ENCODE data around the gene SLC24A2.

DNA sequence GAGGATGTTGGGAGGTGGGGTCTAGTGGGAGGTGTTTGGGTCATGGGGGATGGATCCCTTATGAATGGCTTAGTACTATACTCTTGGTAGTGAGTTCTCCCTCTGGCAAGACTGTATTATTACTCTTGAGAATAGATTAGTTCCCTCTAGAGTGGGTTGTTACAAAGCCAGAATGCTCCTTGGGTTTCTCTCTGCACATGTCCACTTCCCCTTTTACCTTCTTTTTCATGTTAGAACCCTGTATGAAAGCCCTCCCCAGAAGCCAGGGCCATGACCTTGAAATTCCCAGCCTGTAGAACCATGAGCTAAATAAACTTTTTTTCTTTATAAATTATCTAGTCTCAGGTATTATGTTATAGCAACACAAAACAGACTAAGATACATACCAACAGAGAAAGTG lies 31.1 kb downstream of the SLC24A2 start:
- TF ChIP-seq, protein P1, sequence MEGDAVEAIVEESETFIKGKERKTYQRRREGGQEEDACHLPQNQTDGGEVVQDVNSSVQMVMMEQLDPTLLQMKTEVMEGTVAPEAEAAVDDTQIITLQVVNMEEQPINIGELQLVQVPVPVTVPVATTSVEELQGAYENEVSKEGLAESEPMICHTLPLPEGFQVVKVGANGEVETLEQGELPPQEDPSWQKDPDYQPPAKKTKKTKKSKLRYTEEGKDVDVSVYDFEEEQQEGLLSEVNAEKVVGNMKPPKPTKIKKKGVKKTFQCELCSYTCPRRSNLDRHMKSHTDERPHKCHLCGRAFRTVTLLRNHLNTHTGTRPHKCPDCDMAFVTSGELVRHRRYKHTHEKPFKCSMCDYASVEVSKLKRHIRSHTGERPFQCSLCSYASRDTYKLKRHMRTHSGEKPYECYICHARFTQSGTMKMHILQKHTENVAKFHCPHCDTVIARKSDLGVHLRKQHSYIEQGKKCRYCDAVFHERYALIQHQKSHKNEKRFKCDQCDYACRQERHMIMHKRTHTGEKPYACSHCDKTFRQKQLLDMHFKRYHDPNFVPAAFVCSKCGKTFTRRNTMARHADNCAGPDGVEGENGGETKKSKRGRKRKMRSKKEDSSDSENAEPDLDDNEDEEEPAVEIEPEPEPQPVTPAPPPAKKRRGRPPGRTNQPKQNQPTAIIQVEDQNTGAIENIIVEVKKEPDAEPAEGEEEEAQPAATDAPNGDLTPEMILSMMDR (IDR thresholded peaks at IDR 0.05), result no peak
- TF ChIP-seq EZH2 (IDR thresholded peaks at IDR 0.05; ENCODE audit: borderline replicate concordance, insufficient read depth, low read depth, low read length, poor library complexity, severe bottlenecking), result no peak

Measured in B cell (primary cell).